Activated T-helper 2 cell treated with anti-CD3 and anti-CD28 coated beads, Interferon-gamma antibody, Interleukin-2, Interleukin-4, amounts not matched to agents 10 μg/mL and 5 μg/mL and 100 μg/mL, durations not matched to agents 14 hours and 24 hours and 36 hours (primary cell): ENCODE data around the gene DTWD2. TPM values are rescaled to one million over a fixed set of nuclear protein-coding genes. Genes with fewer than 3 reads are reported as not detected.
"Not testable (repeated sequence)": the region's sequence is repeated elsewhere in the genome, so short reads cannot be mapped to it uniquely, and the experiment has no call there.

Experiments
- DNase-seq: peaks from one replicate; pipeline ENCODE4 v3.0.0; 2021; ENCODE audit warnings: low spot score
- H3K27ac Mint-ChIP-seq: one replicate; pipeline ENCODE4 v1.8.0; 2021; ENCODE audit warnings: mixed read lengths
- H3K27me3 Mint-ChIP-seq: one replicate; pipeline ENCODE4 v1.8.0; 2021; ENCODE audit warnings: low read depth, mixed read lengths
- H3K36me3 Mint-ChIP-seq: one replicate; pipeline ENCODE4 v1.8.0; 2021; ENCODE audit warnings: low read depth, mixed read lengths
- H3K4me1 Mint-ChIP-seq: one replicate; pipeline ENCODE4 v1.8.0; 2021; ENCODE audit warnings: low read depth, mixed read lengths
- H3K4me3 Mint-ChIP-seq: one replicate; pipeline ENCODE4 v1.8.0; 2021; ENCODE audit warnings: low read depth, mild to moderate bottlenecking, moderate library complexity, mixed read lengths
- H3K9me3 Mint-ChIP-seq: one replicate; pipeline ENCODE4 v1.8.0; 2021; ENCODE audit warnings: mixed read lengths
- intact Hi-C: fragments of 100-400 bp; cut with micrococcal nuclease; formaldehyde crosslinking; loops from one replicate; pipeline ENCODE4 v1.15.1; 2023
- total RNA-seq: library from RNA; stranded (reverse); gene quantifications from 2 replicates; pipeline ENCODE4 v1.2.3, GENCODE V29; 2022

Gene DTWD2
- total RNA-seq, 1 donor from 2014 or later, result 2.3 TPM

DNA sequence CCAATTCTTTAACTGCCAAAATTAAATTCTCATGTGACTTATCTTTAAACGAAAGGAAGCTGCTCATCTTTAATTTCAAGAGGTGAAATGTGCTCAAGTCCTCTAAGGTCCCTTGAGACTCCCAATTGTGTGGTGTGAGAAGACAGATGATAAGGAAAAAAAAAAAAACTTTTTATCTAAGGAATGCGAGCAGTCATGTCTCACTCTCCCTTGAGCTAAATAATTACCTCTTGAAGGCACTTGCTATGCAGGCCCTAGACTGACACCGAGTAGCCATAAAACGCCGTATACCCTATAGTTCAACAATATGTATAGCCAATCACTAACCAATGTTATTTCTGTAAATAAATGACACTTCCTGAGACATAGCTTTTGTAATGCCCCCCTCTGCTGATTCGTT is 1.5 kb upstream of the DTWD2 start:
- intact Hi-C loops, result loop anchor here (2.0 to 5.0 kb wide), 4 partner anchors 81 to 377 kb away; partner anchors contain the start of gene DMXL1
- Mint-ChIP-seq H3K9me3 (peaks cover 9% of the 10 kb centered on the region), H3K4me3 (no peak overlapping the region), H3K27me3 (no peaks in the 10 kb centered on the region), H3K27ac (no peak overlapping the region), H3K4me1 (peaks cover 19% of the 10 kb centered on the region), H3K36me3 (no peaks in the 10 kb centered on the region)
- DNase-seq, result no peak

DNA sequence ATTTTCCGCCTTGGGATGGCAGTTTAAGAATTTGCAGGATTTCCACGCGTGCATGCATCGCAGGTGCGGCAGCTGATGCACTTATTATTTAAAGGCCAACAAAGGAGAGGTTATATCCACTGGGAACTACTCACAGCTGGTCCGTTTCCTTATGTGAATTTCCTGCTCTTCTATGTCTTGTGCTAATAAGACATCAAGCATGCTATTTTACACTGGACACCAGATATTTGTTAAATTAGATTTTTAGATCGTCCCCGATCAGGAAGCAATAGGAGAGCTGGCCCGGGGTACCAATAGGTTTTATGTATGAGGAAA is 476 bp upstream of the DTWD2 start:
- Mint-ChIP-seq H3K27ac (peak overlapping the region; percentile 34), H3K4me3 (peak overlapping the region; percentile 77), H3K27me3 (no peaks in the 10 kb centered on the region), H3K4me1 (peaks cover 19% of the 10 kb centered on the region), H3K9me3 (peaks cover 9% of the 10 kb centered on the region), H3K36me3 (no peaks in the 10 kb centered on the region)
- intact Hi-C loops, result loop anchor here (1.0 to 5.0 kb wide), 10 partner anchors 82 to 754 kb away; partner anchors contain the start of genes DMXL1 and HSD17B4
- no peak for DNase-seq

DNA sequence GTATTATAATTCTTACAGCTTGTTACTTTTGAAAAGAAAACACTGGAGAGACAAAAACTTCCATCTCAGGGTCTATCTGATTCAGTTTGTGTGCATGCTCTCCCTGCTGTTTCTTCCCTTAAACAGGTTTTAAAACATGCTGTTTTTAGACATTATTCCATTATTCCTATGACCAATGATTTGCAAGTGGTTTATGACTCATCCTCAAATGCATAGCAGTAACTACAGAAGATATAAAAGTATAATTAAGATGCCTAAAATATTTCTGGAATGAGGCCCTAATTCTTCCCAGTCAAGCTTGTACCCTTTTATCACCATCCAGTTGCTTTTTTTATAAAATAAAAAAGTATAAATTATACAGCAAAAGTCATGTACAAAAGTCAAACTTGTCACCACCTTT is 3.7 kb downstream of the DTWD2 start:
- H3K9me3 Mint-ChIP-seq, result no peaks in the 10 kb centered on the region
- H3K4me3 Mint-ChIP-seq, result no peak overlapping the region
- intact Hi-C loops, result loop anchor here (5.0 kb wide), 2 partner anchors 358 to 383 kb away; no protein-coding TSS in a partner anchor
- DNase-seq, result no peak
- no peaks in the 10 kb centered on the region for H3K27me3 Mint-ChIP-seq
- peaks cover 19% of the 10 kb centered on the region for H3K4me1 Mint-ChIP-seq
- no peaks in the 10 kb centered on the region for H3K36me3 Mint-ChIP-seq
- no peak overlapping the region for H3K27ac Mint-ChIP-seq

DNA sequence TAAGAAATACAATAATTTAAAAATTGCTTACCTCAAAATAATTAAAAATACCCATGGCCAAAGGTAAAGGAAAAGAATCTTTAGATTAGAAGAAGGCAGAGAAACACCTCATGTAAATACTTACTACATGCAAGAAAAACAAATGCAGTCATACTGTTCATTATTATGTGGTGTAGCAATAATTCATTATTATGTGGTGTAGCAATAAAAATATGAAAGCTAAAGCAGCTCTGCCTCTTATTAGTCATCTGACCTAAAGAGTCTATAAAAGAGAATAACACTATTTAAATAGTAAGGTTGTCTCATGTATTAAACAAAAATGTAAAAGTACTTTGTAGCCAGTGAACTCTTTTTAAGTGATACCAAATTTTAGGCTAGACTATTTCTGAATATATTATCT is 6.6 kb downstream of the DTWD2 start:
- Mint-ChIP-seq H3K4me1 (peaks cover 6% of the 10 kb centered on the region), H3K27ac (no peak overlapping the region), H3K27me3 (no peaks in the 10 kb centered on the region), H3K9me3 (peaks cover 11% of the 10 kb centered on the region), H3K4me3 (no peak overlapping the region), H3K36me3 (no peaks in the 10 kb centered on the region)
- DNase-seq, result no peak
- intact Hi-C loops, result no loop called here

DNA sequence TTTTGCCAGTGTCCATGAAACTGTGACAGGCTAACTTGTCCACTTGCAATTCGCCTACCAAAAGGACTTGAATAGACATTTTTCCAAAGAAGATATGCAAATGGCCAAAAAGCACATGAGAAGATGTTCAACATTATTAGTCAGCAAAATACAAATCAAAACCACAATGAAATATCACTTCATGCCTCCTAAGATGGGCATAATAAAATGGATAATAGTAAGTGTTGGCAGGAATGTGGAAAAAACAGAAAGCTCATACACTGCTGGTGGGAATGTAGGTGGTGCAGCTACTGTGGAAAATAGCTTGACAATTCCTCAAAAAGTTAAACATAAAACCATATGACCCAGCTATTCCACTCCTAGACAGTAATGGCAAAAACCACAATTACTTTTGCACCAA is 7.9 kb downstream of the DTWD2 start:
- no peak for DNase-seq
- intact Hi-C loops, result no loop called here
- no peaks in the 10 kb centered on the region for H3K27me3 Mint-ChIP-seq

DNA sequence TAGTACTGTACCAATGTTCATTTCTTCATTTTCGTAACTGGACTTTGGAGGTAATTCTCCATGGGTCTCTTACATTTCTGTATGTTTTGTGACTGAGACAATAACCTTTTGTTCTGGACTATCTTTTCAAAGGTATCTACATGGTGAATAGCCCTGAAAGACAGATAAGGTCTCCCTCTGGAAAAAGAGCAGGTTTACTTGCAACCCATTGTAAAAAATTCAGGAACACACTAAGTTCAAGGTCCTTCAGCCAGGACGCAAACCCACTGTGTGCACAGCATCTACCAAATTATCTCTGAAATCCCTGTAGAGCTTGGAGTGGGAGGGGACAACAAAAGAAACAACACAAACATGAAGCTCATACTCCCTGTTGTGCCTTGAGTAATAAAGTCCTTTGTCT is 8.3 kb downstream of the DTWD2 start:
- Mint-ChIP-seq H3K4me3 (no peak overlapping the region), H3K9me3 (peaks cover 24% of the 10 kb centered on the region)
- DNase-seq, result no peak

More for the DNA sequence above, 7.9 kb downstream of the DTWD2 start:
- H3K4me3 Mint-ChIP-seq, result no peak overlapping the region
- peaks cover 21% of the 10 kb centered on the region for H3K9me3 Mint-ChIP-seq
- no peaks in the 10 kb centered on the region for H3K36me3 Mint-ChIP-seq
- no peak overlapping the region for H3K27ac Mint-ChIP-seq
- H3K4me1 Mint-ChIP-seq, result no peaks in the 10 kb centered on the region

DNA sequence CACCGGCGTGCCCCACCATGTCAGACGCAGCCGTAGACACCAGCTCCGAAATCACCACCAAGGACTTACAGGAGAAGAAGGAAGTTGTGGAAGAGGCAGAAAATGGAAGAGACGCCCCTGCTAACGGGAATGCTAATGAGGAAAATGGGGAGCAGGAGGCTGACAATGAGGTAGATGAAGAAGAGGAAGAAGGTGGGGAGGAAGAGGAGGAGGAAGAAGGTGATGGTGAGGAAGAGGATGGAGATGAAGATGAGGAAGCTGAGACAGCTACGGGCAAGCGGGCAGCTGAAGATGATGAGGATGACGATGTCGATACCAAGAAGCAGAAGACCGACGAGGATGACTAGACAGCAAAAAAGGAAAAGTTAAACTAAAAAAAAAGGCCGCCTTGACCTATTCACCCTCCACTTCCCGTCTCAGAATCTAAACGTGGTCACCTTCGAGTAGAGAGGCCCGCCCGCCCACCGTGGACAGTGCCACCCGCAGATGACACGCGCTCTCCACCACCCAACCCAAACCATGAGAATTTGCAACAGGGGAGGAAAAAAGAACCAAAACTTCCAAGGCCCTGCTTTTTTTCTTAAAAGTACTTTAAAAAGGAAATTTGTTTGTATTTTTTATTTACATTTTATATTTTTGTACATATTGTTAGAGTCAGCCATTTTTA is 14.4 kb downstream of the DTWD2 start:
- intact Hi-C loops, H3K27me3 Mint-ChIP-seq, H3K4me1 Mint-ChIP-seq, H3K27ac Mint-ChIP-seq, H3K4me3 Mint-ChIP-seq, DNase-seq, H3K36me3 Mint-ChIP-seq: not testable (repeated sequence)
- H3K9me3 Mint-ChIP-seq, result peaks cover 27% of the 10 kb centered on the region

More for the DNA sequence above, 8.3 kb downstream of the DTWD2 start:
- intact Hi-C loops, result no loop called here
- no peaks in the 10 kb centered on the region for H3K36me3 Mint-ChIP-seq
- H3K27ac Mint-ChIP-seq, result no peak overlapping the region
- no peaks in the 10 kb centered on the region for H3K27me3 Mint-ChIP-seq
- H3K4me1 Mint-ChIP-seq, result no peaks in the 10 kb centered on the region

DNA sequence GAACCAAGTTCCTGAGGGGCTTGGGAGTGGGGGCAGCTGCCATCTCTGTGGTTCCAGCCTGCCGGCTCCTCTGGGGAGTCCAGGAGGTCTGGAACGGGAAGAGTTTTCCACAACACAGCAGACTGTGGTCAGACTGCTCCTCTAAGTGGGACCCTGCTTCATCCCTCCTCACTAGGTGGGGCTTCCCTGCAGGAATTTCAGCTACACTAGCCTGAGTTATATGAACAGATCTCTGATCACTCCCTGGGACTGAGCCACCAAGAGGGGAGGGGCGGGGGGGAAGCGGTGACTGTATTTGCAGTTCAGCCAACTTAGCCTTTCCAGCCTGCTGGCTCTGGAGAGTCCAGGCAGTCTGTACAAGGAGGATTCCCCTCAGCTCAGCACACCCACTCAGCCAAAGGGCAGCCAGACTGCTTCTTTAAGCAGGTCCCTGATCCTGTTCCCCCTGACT is 19.4 kb downstream of the DTWD2 start:
- Mint-ChIP-seq H3K36me3 (no peaks in the 10 kb centered on the region), H3K27me3 (peaks cover 3% of the 10 kb centered on the region), H3K9me3 (no peaks in the 10 kb centered on the region), H3K4me3 (no peak overlapping the region), H3K27ac (no peak overlapping the region), H3K4me1 (no peaks in the 10 kb centered on the region)
- no peak for DNase-seq
- intact Hi-C loops, result no loop called here

DNA sequence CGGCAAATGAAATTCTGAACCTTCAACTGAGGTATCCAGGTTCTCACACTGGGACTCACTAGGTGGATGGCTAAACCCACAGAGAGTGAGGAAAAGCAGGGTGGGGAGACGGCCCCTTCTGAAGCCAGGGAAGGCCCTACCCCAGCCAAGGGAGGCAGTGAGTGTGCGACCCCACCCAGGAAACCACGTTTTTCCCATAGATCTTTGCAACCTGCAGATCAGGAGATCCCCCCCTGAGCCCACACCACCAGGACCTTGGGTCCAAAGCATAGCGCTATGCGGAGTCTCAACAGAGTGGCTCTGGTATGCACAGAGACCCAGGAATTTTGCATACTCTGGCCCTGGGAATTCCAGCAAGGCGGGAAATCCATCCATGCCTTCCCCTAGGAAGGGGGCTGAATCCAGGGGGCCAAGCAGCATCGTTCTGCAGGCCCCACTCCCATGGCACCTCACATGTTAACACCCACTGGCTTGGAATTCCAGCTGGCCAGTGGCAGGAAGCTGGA is 19.9 kb downstream of the DTWD2 start:
- H3K4me1 Mint-ChIP-seq, result no peaks in the 10 kb centered on the region
- no peak overlapping the region for H3K4me3 Mint-ChIP-seq
- intact Hi-C loops, result no loop called here
- H3K27me3 Mint-ChIP-seq, result peaks cover 3% of the 10 kb centered on the region
- DNase-seq, result no peak
- H3K9me3 Mint-ChIP-seq, result no peaks in the 10 kb centered on the region
- H3K27ac Mint-ChIP-seq, result no peak overlapping the region
- H3K36me3 Mint-ChIP-seq, result no peaks in the 10 kb centered on the region

DNA sequence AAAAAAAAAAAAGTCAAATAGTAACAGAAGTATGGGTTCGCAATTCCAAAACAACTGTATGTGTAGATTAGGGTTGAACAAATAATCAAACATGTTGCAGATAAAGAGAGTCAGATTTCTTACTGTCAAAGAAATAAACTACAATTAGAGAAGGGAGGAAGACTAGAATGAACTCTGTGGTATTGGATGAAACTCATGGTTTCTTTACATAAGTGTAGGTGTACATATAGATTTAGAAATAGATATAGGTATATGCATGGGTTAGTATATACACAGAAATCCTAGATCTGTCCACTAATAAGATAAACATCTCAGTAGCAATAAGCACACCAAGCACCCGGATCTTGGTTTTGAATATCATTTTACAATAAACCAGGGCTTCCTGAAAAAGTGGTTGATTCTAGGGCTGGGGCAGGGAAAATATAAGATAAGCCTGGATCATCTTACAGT is 21.3 kb downstream of the DTWD2 start:
- no peak overlapping the region for H3K27ac Mint-ChIP-seq
- no peaks in the 10 kb centered on the region for H3K4me1 Mint-ChIP-seq
- no peak overlapping the region for H3K4me3 Mint-ChIP-seq
- no peaks in the 10 kb centered on the region for H3K36me3 Mint-ChIP-seq
- no peaks in the 10 kb centered on the region for H3K9me3 Mint-ChIP-seq
- DNase-seq, result no peak
- intact Hi-C loops, result no loop called here
- peaks cover 3% of the 10 kb centered on the region for H3K27me3 Mint-ChIP-seq

DNA sequence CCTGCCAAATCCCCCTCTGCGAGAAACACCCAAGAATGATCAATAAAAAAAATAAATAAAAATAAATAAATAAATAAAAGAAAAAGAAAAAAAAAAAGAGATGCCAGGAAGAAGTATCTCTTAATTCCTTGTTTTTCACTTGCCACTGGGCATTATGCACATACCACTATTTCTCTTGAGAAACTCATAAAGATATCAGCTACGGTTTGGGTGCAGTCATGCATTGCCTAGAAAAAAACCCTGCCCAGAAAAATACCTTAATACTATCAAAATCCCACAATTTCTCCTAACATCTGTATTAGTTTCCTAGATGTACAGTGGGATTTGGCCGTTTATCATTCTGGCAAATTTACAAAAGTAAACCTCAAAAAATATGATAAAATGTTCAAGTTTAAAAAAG is 22.5 kb downstream of the DTWD2 start:
- Mint-ChIP-seq H3K9me3 (no peaks in the 10 kb centered on the region), H3K36me3 (no peaks in the 10 kb centered on the region), H3K27me3 (no peaks in the 10 kb centered on the region), H3K4me3 (no peak overlapping the region), H3K4me1 (no peaks in the 10 kb centered on the region), H3K27ac (no peak overlapping the region)
- no peak for DNase-seq
- intact Hi-C loops, result no loop called here

DNA sequence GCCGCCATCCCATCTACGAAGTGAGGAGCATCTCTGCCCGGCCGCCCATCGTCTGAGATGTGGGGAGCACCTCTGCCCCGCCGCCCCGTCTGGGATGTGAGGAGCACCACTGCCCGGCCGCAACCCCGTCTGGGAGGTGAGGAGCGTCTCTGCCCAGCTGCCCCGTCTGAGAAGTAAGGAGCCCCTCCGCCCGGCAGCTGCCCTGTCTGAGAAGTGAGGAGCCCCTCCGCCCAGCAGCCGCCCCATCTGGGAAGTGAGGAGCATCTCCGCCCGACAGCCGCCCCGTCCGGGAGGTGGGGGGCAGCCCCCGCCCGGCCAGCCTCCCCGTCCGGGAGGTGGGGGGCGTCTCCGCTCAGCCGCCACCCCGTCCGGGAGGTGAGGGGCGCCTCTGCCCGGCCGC is 23.4 kb downstream of the DTWD2 start:
- H3K36me3 Mint-ChIP-seq, result not testable (repeated sequence)

DNA sequence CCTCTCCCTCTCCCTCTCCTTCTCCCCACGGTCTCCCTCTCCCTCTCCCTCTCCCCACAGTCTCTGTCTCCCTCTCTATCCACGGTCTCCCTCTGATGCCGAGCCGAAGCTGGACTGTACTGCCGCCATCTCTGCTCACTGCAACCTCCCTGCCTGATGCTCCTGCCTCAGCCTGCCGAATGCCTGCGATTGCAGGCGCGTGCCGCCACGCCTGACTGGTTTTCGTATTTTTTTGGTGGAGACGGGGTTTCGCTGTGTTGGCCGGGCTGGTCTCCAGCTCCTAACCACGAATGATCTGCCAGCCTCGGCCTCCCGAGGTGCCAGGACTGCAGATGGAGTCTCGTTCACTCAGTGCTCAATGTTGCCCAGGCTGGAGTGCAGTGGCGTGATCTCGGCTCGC is 24.0 kb downstream of the DTWD2 start:
- H3K36me3 Mint-ChIP-seq, DNase-seq, H3K27me3 Mint-ChIP-seq, H3K4me1 Mint-ChIP-seq, H3K27ac Mint-ChIP-seq, H3K4me3 Mint-ChIP-seq, H3K9me3 Mint-ChIP-seq, intact Hi-C loops: not testable (repeated sequence)

More for the DNA sequence above, 23.4 kb downstream of the DTWD2 start:
- H3K27me3 Mint-ChIP-seq, DNase-seq, intact Hi-C loops, H3K4me1 Mint-ChIP-seq, H3K9me3 Mint-ChIP-seq, H3K27ac Mint-ChIP-seq, H3K4me3 Mint-ChIP-seq: not testable (repeated sequence)
